Measurements from ENCODE around the gene CPLANE2.

GRCh38 chr1:16215882-16216753, 20.9 kb downstream of the CPLANE2 start:
- TF ChIP-seq RAD21 (IDR thresholded peaks at IDR 0.05; ENCODE audit: low read depth) (no peak), TEAD4 (IDR thresholded peaks at IDR 0.05) (no peak), FOXM1 (IDR thresholded peaks at IDR 0.05; ENCODE audit: borderline replicate concordance, low read depth) (no peak), EP300 (IDR thresholded peaks at IDR 0.05; ENCODE audit: borderline replicate concordance) (no peak)

All from Ishikawa (cell line).